NCI-H1417 treated with DMSO at 0.1 percent for 48 hours (cell line): ENCODE measurements around the gene RHOU.

ENCODE experiments used
- DNase-seq: peaks from one replicate; lab custom pipeline; 2025; lab: John Stamatoyannopoulos, UW

RHOU gene

GRCh38 chr1:228737601-228738041 lies 2.3 kb downstream of the RHOU start:
- DNase-seq, result no peak

GRCh38 chr1:228739826-228740225 lies 4.5 kb downstream of the RHOU start:
- DNase-seq, result no peak

- DNase-seq, result no peak
Observed at GRCh38 chr1:228740543-228741317, 5.5 kb downstream of the RHOU start.

GRCh38 chr1:228742281-228742860 lies 7.1 kb downstream of the RHOU start:
- no peak for DNase-seq

DNA sequence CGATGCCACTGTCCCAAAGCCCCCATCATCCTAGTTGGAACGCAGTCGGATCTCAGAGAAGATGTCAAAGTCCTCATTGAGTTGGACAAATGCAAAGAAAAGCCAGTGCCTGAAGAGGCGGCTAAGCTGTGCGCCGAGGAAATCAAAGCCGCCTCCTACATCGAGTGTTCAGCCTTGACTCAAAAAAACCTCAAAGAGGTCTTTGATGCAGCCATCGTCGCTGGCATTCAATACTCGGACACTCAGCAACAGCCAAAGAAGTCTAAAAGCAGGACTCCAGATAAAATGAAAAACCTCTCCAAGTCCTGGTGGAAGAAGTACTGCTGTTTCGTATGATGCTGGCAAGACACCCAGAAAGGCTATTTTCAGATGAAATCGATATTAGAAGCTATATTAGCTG lies 8.1 kb downstream of the RHOU start:
- DNase-seq, result no peak

GRCh38 chr1:228744356-228744755 lies 9.1 kb downstream of the RHOU start:
- DNase-seq, result no peak

DNA sequence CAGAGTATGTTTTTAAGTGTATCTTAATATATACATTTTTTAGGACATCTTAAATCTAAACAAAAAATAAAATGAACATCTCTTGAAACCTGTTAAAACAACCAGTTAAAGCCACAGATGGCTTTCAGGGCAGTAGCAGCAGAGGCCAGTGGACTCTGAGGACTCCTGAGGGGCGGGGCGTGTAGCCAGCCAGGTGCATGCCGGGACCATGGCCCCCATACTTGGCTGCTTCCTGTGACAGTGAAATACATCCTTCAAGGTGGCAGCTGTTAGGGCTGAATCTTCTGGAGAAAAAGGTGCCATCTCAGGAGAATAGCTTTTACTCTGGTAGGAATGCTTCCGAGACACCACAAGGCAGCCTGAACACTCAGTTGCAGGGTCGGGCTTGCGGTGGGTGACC lies 9.6 kb downstream of the RHOU start:
- no peak for DNase-seq

GRCh38 chr1:228745497-228745896 lies 10.2 kb downstream of the RHOU start:
- DNase-seq, result no peak

DNA sequence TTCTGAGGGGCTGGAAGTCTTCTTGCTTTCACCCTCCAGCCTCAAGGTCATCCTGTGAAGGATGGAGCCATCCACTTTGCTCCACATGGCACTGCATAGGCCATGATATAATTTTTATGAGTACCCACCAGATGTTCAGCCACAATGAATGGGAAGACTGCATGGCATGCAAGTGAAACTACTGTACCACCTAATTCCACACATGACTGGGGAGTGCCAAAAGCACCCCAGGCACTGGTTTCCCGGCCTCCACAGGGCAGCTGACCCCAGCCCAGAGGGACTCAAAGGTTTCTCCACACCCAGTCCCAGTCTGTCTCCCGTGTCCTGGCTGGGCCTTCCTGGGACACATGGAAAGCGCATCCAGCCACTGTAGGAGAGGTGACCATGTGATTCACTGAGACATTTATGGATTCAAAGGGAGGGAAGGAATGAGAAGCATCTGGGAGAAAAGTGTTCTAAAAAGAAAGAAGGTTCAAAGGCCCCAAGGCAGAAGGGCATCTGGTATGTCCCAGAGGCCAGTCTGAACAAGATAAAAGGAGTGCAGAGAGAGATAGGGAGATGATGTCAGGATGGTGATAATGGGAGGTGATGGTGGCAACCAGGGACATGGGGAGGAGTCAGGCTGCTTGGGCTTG lies 12.1 kb downstream of the RHOU start:
- no peak for DNase-seq

- DNase-seq, result no peak
Observed at GRCh38 chr1:228748029-228748428, 12.8 kb downstream of the RHOU start.

GRCh38 chr1:228748431-228748830 lies 13.2 kb downstream of the RHOU start:
- DNase-seq, result no peak

DNA sequence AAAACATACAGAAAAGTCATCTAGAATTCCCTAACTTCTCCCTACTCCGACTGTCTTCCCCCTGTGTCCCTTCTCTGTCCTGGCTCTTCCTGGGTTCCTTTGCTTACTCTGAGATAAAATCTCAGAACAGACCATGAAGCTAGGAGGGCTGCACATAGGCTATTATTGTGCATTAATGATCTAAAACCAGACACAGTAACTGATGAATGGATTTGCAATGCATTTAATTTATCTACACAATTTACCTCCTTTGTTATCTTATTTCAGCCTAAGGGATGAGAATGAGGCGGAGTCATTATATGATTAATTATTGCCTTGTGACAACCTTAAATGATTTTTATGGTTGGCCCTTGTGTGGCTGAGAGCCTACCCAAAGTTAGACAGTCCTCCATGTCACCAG lies 14.5 kb downstream of the RHOU start:
- DNase-seq, result no peak

DNA sequence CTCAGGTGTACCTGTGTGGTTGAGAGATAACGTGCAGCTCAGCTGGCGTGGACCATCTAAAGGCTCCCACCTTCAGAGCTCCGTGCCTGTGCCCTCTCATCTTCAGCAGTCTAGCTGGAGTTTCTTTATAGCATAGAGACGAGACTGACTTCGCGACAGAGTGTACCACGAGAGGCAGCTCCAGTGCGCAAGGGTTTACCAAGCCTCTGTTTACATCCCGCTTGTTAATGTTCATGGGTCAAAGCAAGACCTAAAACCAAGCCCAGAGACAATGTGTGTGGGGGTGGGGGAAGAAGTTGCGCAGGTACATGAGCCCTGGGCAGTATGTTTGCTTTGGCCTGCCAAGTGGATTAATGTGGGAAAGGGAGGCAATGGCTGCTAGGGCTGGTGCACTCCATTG lies 15.6 kb downstream of the RHOU start:
- DNase-seq, result no peak

DNA sequence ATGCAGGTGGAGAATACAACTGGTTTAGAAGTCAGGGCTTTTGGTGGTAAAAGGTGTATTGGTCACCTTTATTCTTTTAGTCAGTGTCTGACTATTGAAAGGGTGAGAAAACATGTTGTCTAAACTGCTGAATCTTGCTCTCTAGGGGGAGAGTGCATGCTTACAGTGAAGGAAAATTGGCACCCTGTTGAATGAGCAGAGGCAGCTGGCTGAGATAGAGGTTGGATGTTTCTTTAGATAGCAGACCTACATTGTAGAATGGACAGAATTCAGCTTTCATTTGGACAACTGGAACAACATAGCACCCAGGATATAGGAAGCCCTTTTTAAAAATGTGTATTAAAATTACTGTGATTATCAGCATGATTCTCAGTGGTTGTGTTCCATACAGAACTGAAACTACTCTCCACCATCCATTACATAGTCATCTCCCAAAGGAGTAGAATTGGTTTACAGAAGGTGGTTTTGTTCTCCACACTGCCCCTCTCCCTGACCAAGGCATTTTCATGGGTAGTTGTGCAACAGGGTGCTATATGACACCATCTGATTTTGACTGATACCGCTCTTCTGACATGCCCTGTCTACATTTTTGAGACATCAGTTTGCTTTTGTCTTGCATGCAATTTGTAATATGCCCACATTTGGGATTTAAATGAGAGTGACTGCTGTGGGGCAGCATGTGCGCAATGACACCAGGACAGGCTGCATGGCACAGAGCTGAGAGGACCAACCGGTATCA lies 16.2 kb downstream of the RHOU start:
- no peak for DNase-seq

DNA sequence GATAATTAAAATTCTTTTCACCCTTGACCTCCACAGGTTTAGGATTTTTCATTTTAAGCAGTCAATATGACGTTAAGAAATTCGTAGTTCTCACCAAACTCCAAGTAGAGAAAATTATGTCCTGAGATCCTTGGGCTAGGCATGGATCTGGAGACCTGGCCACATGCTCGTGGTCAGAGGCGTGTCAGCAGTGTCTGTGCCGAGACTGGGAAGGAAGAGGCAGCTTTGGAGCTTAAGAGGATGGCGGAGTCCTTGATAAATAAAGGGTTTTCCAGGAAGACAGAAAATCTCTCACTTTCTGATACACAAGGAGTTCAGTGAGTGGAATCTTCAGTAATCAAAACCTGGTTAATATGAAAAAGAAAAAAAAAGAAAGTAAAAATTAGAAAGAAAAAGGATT lies 17.0 kb downstream of the RHOU start:
- DNase-seq, result no peak

GRCh38 chr1:228752675-228753265 lies 17.5 kb downstream of the RHOU start:
- no peak for DNase-seq

- no peak for DNase-seq
Observed at GRCh38 chr1:228753287-228753686, 18.0 kb downstream of the RHOU start.

DNA sequence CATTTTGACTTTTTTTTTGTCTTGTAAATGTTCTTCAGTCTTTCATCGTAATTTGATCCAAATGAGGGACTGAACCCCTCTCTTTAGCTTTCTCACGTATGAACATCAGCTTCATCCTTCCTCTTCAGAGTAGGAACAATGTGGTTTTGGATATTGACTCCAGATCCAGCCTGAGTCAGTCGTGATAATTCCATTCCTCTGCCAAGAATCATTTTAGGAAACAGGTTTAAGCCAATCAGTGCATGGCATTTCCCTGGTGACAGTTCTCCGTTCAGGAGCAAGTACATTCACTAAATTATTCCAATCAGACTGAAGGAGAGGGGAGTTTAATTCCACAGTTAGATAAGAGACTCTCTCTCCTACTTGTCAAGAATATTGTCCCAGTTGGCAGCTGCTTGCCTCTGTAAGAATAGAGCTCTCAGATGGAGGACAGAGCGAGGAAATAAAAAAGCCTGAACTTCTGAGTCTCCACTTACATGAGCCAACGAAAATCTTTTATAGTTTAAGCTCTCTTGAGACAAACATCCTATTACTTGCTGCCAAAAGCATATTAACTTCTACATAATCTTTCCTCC lies 18.6 kb downstream of the RHOU start:
- no peak for DNase-seq

- DNase-seq, result no peak
Observed at GRCh38 chr1:228754646-228755268, 19.5 kb downstream of the RHOU start.

DNA sequence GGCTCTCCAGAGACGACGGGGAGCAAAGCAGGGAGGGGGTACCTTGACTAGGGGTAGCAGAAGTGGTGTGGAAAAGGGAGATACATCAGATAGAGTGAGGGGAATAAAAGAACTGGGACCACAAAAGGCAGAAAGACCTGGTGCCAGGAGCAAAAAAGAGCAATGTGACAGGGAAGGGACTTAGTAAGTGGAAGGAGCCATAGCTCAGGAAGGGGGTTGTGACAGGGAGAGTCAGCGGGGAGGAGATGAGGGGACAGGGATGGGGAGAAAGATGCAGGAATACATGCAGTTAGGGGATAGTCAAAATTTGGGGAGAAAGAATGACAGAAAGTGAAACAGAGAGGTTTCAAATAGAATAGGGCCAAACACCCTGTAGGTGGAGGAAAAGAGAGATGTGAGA lies 20.5 kb downstream of the RHOU start:
- DNase-seq, result no peak

GRCh38 chr1:228756457-228756856 lies 21.2 kb downstream of the RHOU start:
- no peak for DNase-seq

DNA sequence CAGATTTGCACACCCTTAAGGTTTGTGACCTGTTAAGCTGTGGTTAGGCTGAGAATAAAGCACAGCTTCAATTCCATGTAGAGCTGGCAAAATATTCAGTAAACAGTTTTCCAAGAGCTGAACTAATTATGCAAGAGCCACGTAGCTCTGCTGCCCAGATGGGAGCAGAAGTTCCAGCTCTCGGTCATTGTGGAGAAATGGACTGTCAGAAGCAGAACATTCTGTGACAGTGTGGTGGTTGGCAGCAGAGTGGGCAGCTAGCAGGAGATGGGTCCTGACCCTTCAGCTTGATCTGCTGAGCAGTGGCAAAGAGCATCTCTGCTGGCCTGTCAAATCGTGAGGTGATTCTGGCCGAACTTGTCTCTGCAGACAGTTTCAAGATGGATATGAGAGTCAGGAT lies 23.2 kb downstream of the RHOU start:
- DNase-seq, result no peak
